ENCODE data around the gene KLHL22. TPM values are rescaled to one million over a fixed set of nuclear protein-coding genes. Genes with fewer than 3 reads are reported as not detected.

KLHL22 gene
- total and polyA plus RNA-seq, 4 donors: 2.0 to 20.3 (median 8.7) TPM

GRCh38 chr22:20542736-20543135, 47.1 kb upstream of the KLHL22 start:
- H3K9ac ChIP-seq (ENCODE audit: low read depth in 1 of 2, low read length in 2 of 2): no peak overlapping the region
- no peak for DNase-seq (ENCODE audit: low spot score)
- H3K4me3 ChIP-seq (ENCODE audit: low read depth in 1 of 3, low read length in 3 of 3): no peak overlapping the region
- TF ChIP-seq, protein P1, sequence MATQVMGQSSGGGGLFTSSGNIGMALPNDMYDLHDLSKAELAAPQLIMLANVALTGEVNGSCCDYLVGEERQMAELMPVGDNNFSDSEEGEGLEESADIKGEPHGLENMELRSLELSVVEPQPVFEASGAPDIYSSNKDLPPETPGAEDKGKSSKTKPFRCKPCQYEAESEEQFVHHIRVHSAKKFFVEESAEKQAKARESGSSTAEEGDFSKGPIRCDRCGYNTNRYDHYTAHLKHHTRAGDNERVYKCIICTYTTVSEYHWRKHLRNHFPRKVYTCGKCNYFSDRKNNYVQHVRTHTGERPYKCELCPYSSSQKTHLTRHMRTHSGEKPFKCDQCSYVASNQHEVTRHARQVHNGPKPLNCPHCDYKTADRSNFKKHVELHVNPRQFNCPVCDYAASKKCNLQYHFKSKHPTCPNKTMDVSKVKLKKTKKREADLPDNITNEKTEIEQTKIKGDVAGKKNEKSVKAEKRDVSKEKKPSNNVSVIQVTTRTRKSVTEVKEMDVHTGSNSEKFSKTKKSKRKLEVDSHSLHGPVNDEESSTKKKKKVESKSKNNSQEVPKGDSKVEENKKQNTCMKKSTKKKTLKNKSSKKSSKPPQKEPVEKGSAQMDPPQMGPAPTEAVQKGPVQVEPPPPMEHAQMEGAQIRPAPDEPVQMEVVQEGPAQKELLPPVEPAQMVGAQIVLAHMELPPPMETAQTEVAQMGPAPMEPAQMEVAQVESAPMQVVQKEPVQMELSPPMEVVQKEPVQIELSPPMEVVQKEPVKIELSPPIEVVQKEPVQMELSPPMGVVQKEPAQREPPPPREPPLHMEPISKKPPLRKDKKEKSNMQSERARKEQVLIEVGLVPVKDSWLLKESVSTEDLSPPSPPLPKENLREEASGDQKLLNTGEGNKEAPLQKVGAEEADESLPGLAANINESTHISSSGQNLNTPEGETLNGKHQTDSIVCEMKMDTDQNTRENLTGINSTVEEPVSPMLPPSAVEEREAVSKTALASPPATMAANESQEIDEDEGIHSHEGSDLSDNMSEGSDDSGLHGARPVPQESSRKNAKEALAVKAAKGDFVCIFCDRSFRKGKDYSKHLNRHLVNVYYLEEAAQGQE (IDR thresholded peaks at IDR 0.05): no peak
- no peak for TF ChIP-seq HNF4G (IDR thresholded peaks at IDR 0.05)
- TF ChIP-seq YY1 (IDR thresholded peaks at IDR 0.05): no peak
- TF ChIP-seq GABPA (IDR thresholded peaks at IDR 0.05 in 1 of 2, conservative IDR thresholded peaks at IDR 0.05 in 1 of 2): no peak
- TF ChIP-seq, protein P2, sequence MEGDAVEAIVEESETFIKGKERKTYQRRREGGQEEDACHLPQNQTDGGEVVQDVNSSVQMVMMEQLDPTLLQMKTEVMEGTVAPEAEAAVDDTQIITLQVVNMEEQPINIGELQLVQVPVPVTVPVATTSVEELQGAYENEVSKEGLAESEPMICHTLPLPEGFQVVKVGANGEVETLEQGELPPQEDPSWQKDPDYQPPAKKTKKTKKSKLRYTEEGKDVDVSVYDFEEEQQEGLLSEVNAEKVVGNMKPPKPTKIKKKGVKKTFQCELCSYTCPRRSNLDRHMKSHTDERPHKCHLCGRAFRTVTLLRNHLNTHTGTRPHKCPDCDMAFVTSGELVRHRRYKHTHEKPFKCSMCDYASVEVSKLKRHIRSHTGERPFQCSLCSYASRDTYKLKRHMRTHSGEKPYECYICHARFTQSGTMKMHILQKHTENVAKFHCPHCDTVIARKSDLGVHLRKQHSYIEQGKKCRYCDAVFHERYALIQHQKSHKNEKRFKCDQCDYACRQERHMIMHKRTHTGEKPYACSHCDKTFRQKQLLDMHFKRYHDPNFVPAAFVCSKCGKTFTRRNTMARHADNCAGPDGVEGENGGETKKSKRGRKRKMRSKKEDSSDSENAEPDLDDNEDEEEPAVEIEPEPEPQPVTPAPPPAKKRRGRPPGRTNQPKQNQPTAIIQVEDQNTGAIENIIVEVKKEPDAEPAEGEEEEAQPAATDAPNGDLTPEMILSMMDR (IDR thresholded peaks at IDR 0.05; ENCODE audit: low read depth, low read length, missing input control): no peak
- no peak for TF ChIP-seq MAX (IDR thresholded peaks at IDR 0.05)
- TF ChIP-seq TAF1 (conservative IDR thresholded peaks at IDR 0.05): no peak
- TF ChIP-seq ATF3 (IDR thresholded peaks at IDR 0.05): no peak
- TF ChIP-seq, protein P3, sequence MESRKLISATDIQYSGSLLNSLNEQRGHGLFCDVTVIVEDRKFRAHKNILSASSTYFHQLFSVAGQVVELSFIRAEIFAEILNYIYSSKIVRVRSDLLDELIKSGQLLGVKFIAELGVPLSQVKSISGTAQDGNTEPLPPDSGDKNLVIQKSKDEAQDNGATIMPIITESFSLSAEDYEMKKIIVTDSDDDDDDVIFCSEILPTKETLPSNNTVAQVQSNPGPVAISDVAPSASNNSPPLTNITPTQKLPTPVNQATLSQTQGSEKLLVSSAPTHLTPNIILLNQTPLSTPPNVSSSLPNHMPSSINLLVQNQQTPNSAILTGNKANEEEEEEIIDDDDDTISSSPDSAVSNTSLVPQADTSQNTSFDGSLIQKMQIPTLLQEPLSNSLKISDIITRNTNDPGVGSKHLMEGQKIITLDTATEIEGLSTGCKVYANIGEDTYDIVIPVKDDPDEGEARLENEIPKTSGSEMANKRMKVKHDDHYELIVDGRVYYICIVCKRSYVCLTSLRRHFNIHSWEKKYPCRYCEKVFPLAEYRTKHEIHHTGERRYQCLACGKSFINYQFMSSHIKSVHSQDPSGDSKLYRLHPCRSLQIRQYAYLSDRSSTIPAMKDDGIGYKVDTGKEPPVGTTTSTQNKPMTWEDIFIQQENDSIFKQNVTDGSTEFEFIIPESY (IDR thresholded peaks at IDR 0.05): no peak
- TF ChIP-seq NR2F2 (IDR thresholded peaks at IDR 0.05): no peak
- no peak for TF ChIP-seq RXRA (IDR thresholded peaks at IDR 0.05)
- TF ChIP-seq HNF4A (conservative IDR thresholded peaks at IDR 0.05): no peak
- no peak for TF ChIP-seq EGR1 (IDR thresholded peaks at IDR 0.05; ENCODE audit: low read depth in 2 of 2)
- no peak for TF ChIP-seq JUND (IDR thresholded peaks at IDR 0.05)
- TF ChIP-seq FOXA1 (IDR thresholded peaks at IDR 0.05): no peak
- peaks cover under 1 to 12% (median 3%) of the 10 kb centered on the region in 4 donors for H3K36me3 ChIP-seq (ENCODE audit: control insufficient read depth in 4 of 4, insufficient read depth in 3 of 4, low read depth in 1 of 4, low read length in 3 of 4)
- H3K27ac ChIP-seq (ENCODE audit: low read depth in 1 of 2, low read length in 2 of 2): no peak overlapping the region
- no peaks in the 10 kb centered on the region for H3K4me1 ChIP-seq (ENCODE audit: control insufficient read depth in 4 of 4, insufficient read depth in 4 of 4, low read length in 3 of 4)
- H3K27me3 ChIP-seq (ENCODE audit: control insufficient read depth in 4 of 4, insufficient read depth in 4 of 4, low read length in 3 of 4): no peaks in the 10 kb centered on the region
- H3K9me3 ChIP-seq (ENCODE audit: control insufficient read depth in 4 of 4, low read length in 3 of 4): no peaks in the 10 kb centered on the region

DNA sequence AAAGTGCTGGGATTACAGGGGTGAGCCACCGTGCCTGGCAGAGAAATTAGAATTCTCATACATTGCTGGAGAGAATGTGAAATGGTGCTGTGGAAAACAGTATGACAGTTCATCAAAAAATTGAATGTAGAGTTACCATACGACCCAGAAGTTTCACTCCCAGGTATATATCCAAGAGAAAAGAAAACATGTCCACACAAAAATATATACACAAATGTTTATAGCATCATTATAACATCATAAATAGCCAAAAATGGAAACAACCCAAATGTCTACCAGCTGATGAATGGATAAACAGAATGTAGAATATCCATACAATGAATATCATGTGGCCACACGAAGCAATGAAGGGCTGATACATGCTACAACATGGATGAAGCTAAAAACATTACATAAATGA, 46.5 kb upstream of the KLHL22 start:
- WGBS: 96% methylated on average over 3 of the region's 3 CpGs
- Histone ChIP-seq H3K27ac (ENCODE audit: low read depth in 1 of 2, low read length in 2 of 2) (no peak overlapping the region), H3K27me3 (ENCODE audit: control insufficient read depth in 4 of 4, insufficient read depth in 4 of 4, low read length in 3 of 4) (no peaks in the 10 kb centered on the region), H3K4me3 (ENCODE audit: low read depth in 1 of 3, low read length in 3 of 3) (no peak overlapping the region), H3K36me3 (ENCODE audit: control insufficient read depth in 4 of 4, insufficient read depth in 3 of 4, low read depth in 1 of 4, low read length in 3 of 4) (peaks cover 3 to 18% (median 7%) of the 10 kb centered on the region in 4 donors), H3K4me1 (ENCODE audit: control insufficient read depth in 4 of 4, insufficient read depth in 4 of 4, low read length in 3 of 4) (no peaks in the 10 kb centered on the region), H3K9me3 (ENCODE audit: control insufficient read depth in 4 of 4, low read length in 3 of 4) (no peaks in the 10 kb centered on the region), H3K9ac (ENCODE audit: low read depth in 1 of 2, low read length in 2 of 2) (no peak overlapping the region)
- DNase-seq (ENCODE audit: low spot score): no peak
- no peak for TF ChIP-seq FOXA2 (IDR thresholded peaks at IDR 0.05)
- no peak for TF ChIP-seq HNF4A (conservative IDR thresholded peaks at IDR 0.05)
- TF ChIP-seq JUND (IDR thresholded peaks at IDR 0.05): no peak
- no peak for TF ChIP-seq YY1 (IDR thresholded peaks at IDR 0.05)
- TF ChIP-seq, protein P3 (IDR thresholded peaks at IDR 0.05): no peak
- no peak for TF ChIP-seq HNF4G (IDR thresholded peaks at IDR 0.05)
- no peak for TF ChIP-seq RAD21 (IDR thresholded peaks at IDR 0.05)
- TF ChIP-seq GABPA (IDR thresholded peaks at IDR 0.05 in 1 of 2, conservative IDR thresholded peaks at IDR 0.05 in 1 of 2): no peak
- TF ChIP-seq MAX (IDR thresholded peaks at IDR 0.05): no peak
- no peak for TF ChIP-seq NR2F2 (IDR thresholded peaks at IDR 0.05)
- no peak for TF ChIP-seq EGR1 (IDR thresholded peaks at IDR 0.05; ENCODE audit: low read depth in 2 of 2)
- TF ChIP-seq SP1 (IDR thresholded peaks at IDR 0.05): no peak
- TF ChIP-seq, protein P1 (IDR thresholded peaks at IDR 0.05): no peak

Measured in liver (tissue), 9 donors.